ENCODE results near the gene SND1.

SND1 gene

GRCh38 chr7:128041203-128041602 is 389.2 kb downstream of the SND1 start:
- peak; percentile 57 for DNase-seq (ENCODE audit: low read depth)

GRCh38 chr7:128042012-128042411 is 390.0 kb downstream of the SND1 start:
- no peak for DNase-seq (ENCODE audit: low read depth)

GRCh38 chr7:128044064-128044463 is 392.1 kb downstream of the SND1 start:
- no peak for DNase-seq (ENCODE audit: low read depth)

GRCh38 chr7:128045158-128045557 is 393.2 kb downstream of the SND1 start:
- DNase-seq (ENCODE audit: low read depth) = no peak

GRCh38 chr7:128045766-128046165 is 393.8 kb downstream of the SND1 start:
- no peak for DNase-seq (ENCODE audit: low read depth)

GRCh38 chr7:128052404-128052803 is 400.4 kb downstream of the SND1 start:
- no peak for DNase-seq (ENCODE audit: low read depth)

GRCh38 chr7:128053023-128053422 is 401.0 kb downstream of the SND1 start:
- DNase-seq (ENCODE audit: low read depth) = no peak

- DNase-seq (ENCODE audit: low read depth) = no peak
These were observed 402.0 kb downstream of the SND1 start for GRCh38 chr7:128053991-128054390.

GRCh38 chr7:128054511-128054910 is 402.5 kb downstream of the SND1 start:
- no peak for DNase-seq (ENCODE audit: low read depth)

GRCh38 chr7:128055637-128056036 is 403.6 kb downstream of the SND1 start:
- no peak for DNase-seq (ENCODE audit: low read depth)

- peak; percentile 61 for DNase-seq (ENCODE audit: low read depth)
These were observed 404.9 kb downstream of the SND1 start for GRCh38 chr7:128056901-128057300.

GRCh38 chr7:128057909-128058308 is 405.9 kb downstream of the SND1 start:
- no peak for DNase-seq (ENCODE audit: low read depth)

GRCh38 chr7:128059143-128059988 is 407.4 kb downstream of the SND1 start:
- DNase-seq (ENCODE audit: low read depth) = no peak

GRCh38 chr7:128060018-128060417 is 408.0 kb downstream of the SND1 start:
- DNase-seq (ENCODE audit: low read depth) = no peak

- DNase-seq (ENCODE audit: low read depth) = no peak
These were observed 411.1 kb downstream of the SND1 start for GRCh38 chr7:128063088-128063487.

GRCh38 chr7:128065872-128066271 is 413.9 kb downstream of the SND1 start:
- DNase-seq (ENCODE audit: low read depth) = no peak

- no peak for DNase-seq (ENCODE audit: low read depth)
These were observed 414.4 kb downstream of the SND1 start for GRCh38 chr7:128066395-128066794.

- no peak for DNase-seq (ENCODE audit: low read depth)
These were observed 414.9 kb downstream of the SND1 start for GRCh38 chr7:128066858-128067257.

- DNase-seq (ENCODE audit: low read depth) = no peak
These were observed 416.0 kb downstream of the SND1 start for GRCh38 chr7:128067983-128068382.

- DNase-seq (ENCODE audit: low read depth) = no peak
These were observed 416.8 kb downstream of the SND1 start for GRCh38 chr7:128068785-128069184.

- no peak for DNase-seq (ENCODE audit: low read depth)
These were observed 417.7 kb downstream of the SND1 start for GRCh38 chr7:128069373-128070364.

GRCh38 chr7:128071376-128071775 is 419.4 kb downstream of the SND1 start:
- no peak for DNase-seq (ENCODE audit: low read depth)

- DNase-seq (ENCODE audit: low read depth) = no peak
These were observed 419.8 kb downstream of the SND1 start for GRCh38 chr7:128071801-128072200.

Data from HS-27A (cell line).